ENCODE results near the gene CD59. TPM values are rescaled to one million over a fixed set of nuclear protein-coding genes. Genes with fewer than 3 reads are reported as not detected.

CD59 gene
- total RNA-seq, 2 donors from 2014 or later: 68.2 to 194 TPM

- Histone ChIP-seq H3K36me3 (replicated peaks in 1 of 2; ENCODE audit: insufficient read depth in 1 of 2, low read depth in 2 of 2) (no peaks in the 10 kb centered on the region), H3K4me1 (peaks cover 38% of the 10 kb centered on the region), H3K4me3 (peak within 1 kb of the TSS; percentile 89 to 99), H3K9me3 (no peaks in the 10 kb centered on the region), H3K27me3 (no peaks in the 10 kb centered on the region), H3K27ac (peak within 1 kb of the TSS; percentile 21 to 84 (median 83))
- TF ChIP-seq POLR2A (IDR thresholded peaks at IDR 0.05) (peak; percentile 32 to 68 (median 66)), CTCF (IDR thresholded peaks at IDR 0.05) (no peak)
- ATAC-seq: peak; percentile 95
- peak; percentile 90 to 95 (median 92) for DNase-seq
- 0 to 1% methylated on average over 13 to 60 of the region's 64 CpGs for WGBS, 2 donors
- intact Hi-C loops (cut with DNase I): no loop called here
Observed at GRCh38 chr11:33773987-33774735, 37.9 kb upstream of the CD59 start, which contains the start of gene FBXO3. Gene FBXO3, minus strand, starts transcription at chr11:33774520. Its CDS starts 23 bp downstream, at chr11:33774497.

DNA sequence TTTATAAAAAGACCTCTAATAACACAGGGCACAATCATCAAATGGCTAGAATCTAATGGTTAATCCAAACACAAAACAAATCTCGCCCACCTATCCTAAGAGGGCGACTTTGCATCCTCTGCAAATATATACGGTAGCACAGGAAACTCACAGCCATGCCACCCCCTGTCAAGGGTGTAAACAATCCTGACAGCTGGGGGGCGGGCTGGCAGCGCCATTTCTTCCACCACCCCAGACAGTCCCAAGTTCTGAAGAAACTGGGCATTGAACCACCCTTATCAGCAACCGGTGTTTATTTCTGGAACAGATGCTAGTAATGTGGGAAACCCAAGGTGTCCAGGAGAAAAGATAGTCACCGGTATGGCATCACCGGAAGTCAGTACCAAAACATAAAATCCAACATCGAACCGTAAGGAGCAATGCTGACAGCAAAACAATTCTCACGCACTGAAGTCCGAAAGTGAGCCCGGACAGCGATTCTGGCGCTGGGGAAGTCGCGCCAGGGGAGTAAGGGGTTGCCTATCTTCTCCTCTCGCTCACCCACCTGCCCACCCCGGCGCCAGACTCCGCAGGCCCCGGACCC, 37.3 kb upstream of the CD59 start:
- Histone ChIP-seq H3K27me3 (no peaks in the 10 kb centered on the region), H3K4me1 (peaks cover 38% of the 10 kb centered on the region), H3K27ac (peak overlapping the region; percentile 21 to 84 (median 83)), H3K36me3 (replicated peaks in 1 of 2; ENCODE audit: insufficient read depth in 1 of 2, low read depth in 2 of 2) (no peaks in the 10 kb centered on the region), H3K9me3 (no peaks in the 10 kb centered on the region), H3K4me3 (peak overlapping the region; percentile 89 to 99)
- ATAC-seq: peak; percentile 2
- WGBS, 2 donors: 1% methylated on average over 21 to 22 of the region's 22 CpGs
- peak in 1 of 4 donors; percentile 19 for DNase-seq
- intact Hi-C loops (cut with DNase I): no loop called here
- no peak for TF ChIP-seq POLR2A (IDR thresholded peaks at IDR 0.05)
- no peak for TF ChIP-seq CTCF (IDR thresholded peaks at IDR 0.05)

DNA sequence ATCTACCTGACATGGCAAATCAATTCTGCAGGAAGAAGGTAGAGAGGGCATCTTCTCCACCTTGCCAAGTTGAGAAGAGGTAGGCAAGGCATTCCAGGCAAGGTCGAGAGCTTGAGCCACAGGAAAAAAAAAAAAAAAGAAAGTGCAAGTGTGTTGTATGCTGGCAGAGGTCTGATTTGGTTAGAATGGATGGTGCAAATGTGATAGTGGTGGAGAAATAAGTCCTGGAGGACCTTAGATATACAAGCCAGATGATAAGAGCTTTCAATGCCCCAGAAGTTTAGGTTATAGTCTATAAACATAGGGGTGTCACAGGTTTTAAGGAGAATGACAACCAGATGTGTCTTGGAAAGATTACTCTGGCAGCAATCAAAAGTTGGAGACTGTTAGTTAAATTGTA, 36.6 kb upstream of the CD59 start:
- ATAC-seq (no peak), DNase-seq (no peak)
- peaks cover 38% of the 10 kb centered on the region for H3K4me1 ChIP-seq
- no peak overlapping the region for H3K4me3 ChIP-seq
- no peaks in the 10 kb centered on the region for H3K27me3 ChIP-seq
- H3K9me3 ChIP-seq: no peaks in the 10 kb centered on the region
- intact Hi-C loops (cut with DNase I): no loop called here
- no peak overlapping the region for H3K27ac ChIP-seq
- H3K36me3 ChIP-seq (replicated peaks in 1 of 2; ENCODE audit: insufficient read depth in 1 of 2, low read depth in 2 of 2): no peaks in the 10 kb centered on the region
- no peak for TF ChIP-seq POLR2A (IDR thresholded peaks at IDR 0.05)
- TF ChIP-seq CTCF (IDR thresholded peaks at IDR 0.05): no peak
- WGBS, 2 donors: 14% methylated on average over 1 of the region's 1 CpG

- no peak overlapping the region for H3K4me3 ChIP-seq
- no peaks in the 10 kb centered on the region for H3K9me3 ChIP-seq
- intact Hi-C loops (cut with DNase I): no loop called here
- TF ChIP-seq CTCF (IDR thresholded peaks at IDR 0.05) (no peak), POLR2A (IDR thresholded peaks at IDR 0.05) (peak in 1 of 3 donors; percentile 32)
- DNase-seq: peak; percentile 18 to 27 (median 22)
- H3K27me3 ChIP-seq: no peaks in the 10 kb centered on the region
- H3K4me1 ChIP-seq: peaks cover 38% of the 10 kb centered on the region
- H3K27ac ChIP-seq: no peak overlapping the region
- H3K36me3 ChIP-seq (replicated peaks in 1 of 2; ENCODE audit: insufficient read depth in 1 of 2, low read depth in 2 of 2): no peaks in the 10 kb centered on the region
- 57 to 68% methylated on average over 4 of the region's 4 CpGs for WGBS, 2 donors
- no peak for ATAC-seq
Observed at GRCh38 chr11:33772300-33772699, 36.1 kb upstream of the CD59 start.
